Measurements from ENCODE around the gene TRA2B. TPM values are rescaled to one million over a fixed set of nuclear protein-coding genes. Genes with fewer than 3 reads are reported as not detected.
A peak's percentile ranks its signal among the peaks of the same experiment; 100 is the strongest.

The TRA2B gene
- total RNA-seq, 2 experiments from 2014 or later: 549 to 585 TPM

DNA sequence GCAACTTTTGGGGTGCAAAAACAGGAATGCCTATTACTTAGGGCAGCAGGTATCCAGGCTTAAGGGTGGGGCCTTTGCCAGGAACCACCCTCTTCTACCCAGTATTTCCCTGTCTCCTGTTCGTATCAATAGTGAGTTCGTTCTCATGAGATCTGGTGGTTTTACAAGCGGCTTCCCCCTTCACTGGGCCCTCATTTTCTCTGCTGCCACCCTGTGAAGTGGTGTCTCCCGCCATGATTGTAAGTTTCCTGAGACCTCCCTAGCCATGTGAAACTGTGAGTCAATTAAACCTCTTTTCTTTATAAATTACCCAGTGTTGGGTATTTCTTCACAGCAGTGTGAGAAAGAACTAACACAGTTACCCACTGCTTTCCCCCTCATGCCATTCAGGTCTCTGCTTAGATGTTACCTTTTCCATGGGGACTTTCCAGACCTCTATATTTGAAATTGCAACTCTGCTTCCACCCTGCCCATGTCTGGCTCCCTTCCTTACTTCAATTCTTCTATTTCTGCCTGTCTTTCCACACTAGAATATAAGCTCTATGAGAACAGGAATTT is 23.9 kb upstream of the TRA2B start:
- no peak overlapping the region for H3K4me3 ChIP-seq (ENCODE audit: low read length)
- Mint-ChIP-seq H3K4me1 (ENCODE audit: low read depth) (no peaks in the 10 kb centered on the region), H3K36me3 (ENCODE audit: low read depth) (no peaks in the 10 kb centered on the region), H3K27ac (no peak overlapping the region), H3K4me3 (no peak overlapping the region), H3K27me3 (no peaks in the 10 kb centered on the region), H3K9me3 (peaks cover 2% of the 10 kb centered on the region)
- H3K27me3 ChIP-seq (ENCODE audit: control insufficient read depth in 1 of 2, insufficient read depth in 2 of 2, low read length in 2 of 2): no peaks in the 10 kb centered on the region
- peaks cover 13% of the 10 kb centered on the region for H3K4me1 ChIP-seq (ENCODE audit: insufficient read depth, low read length)
- DNase-seq: no peak
- no peak for ATAC-seq (ENCODE audit: poor library complexity)
- no peak for TF ChIP-seq CTCF (IDR thresholded peaks at IDR 0.05)
- POLR2A ChIA-PET: interaction anchor here (1.0 to 1.6 kb wide), 2 partner anchors 18 to 24 kb away, joined by 3 read pairs; partner anchors contain the start of gene TRA2B
- no peak overlapping the region for H3K27ac ChIP-seq (ENCODE audit: low read depth in 1 of 2, low read length in 2 of 2)
- intact Hi-C loops (cut with DNase I, micrococcal nuclease): no loop called here
- no peaks in the 10 kb centered on the region for H3K9me3 ChIP-seq (ENCODE audit: control insufficient read depth in 1 of 2, insufficient read depth in 1 of 2, low read length in 2 of 2)
- H3K36me3 ChIP-seq (ENCODE audit: insufficient read depth, low read length): no peaks in the 10 kb centered on the region
- CTCF ChIA-PET: no interaction called here

DNA sequence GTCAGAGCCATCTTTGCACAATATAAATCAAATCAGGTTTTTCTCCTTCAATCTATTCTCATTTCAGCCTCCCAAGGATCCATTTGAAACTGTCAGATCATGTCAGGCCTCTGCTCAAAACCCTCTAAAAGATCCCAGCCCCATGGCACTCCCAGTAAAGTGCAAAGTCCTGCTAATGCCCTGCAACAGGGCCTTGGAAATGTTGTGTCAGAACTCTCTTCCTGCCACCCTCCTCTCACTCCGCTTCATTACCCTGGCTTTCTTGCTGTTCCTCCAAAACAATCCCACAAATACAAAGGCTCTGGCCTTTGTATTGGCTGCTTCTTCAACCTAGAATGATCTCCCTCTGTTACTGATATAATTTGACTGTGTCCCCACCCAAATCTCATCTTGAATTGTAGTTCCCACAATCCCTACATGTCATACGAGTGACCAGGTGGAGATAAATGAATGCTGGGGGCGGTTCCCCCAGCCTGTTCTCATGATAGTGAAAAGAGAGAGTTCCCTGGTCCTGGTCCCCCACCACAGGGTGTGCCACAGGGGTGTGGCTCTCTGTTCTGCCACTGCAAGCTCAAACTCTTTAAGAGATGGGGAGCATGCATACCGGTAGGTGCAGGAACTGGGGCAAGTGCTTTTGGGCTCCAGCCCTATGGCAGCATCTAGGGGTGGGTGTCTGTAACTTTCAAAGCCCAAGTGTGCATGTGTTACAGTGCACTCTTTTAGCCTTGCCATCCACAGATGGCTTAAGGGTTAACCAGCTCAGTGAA is 22.9 kb upstream of the TRA2B start:
- Histone ChIP-seq H3K36me3 (ENCODE audit: insufficient read depth, low read length) (no peaks in the 10 kb centered on the region), H3K4me1 (ENCODE audit: insufficient read depth, low read length) (peaks cover 13% of the 10 kb centered on the region), H3K27me3 (ENCODE audit: control insufficient read depth in 1 of 2, insufficient read depth in 2 of 2, low read length in 2 of 2) (no peaks in the 10 kb centered on the region), H3K4me3 (ENCODE audit: low read length) (no peak overlapping the region), H3K9me3 (ENCODE audit: control insufficient read depth in 1 of 2, insufficient read depth in 1 of 2, low read length in 2 of 2) (no peaks in the 10 kb centered on the region), H3K27ac (ENCODE audit: low read depth in 1 of 2, low read length in 2 of 2) (no peak overlapping the region)
- Mint-ChIP-seq H3K4me1 (ENCODE audit: low read depth) (no peaks in the 10 kb centered on the region), H3K36me3 (ENCODE audit: low read depth) (no peaks in the 10 kb centered on the region), H3K27me3 (no peaks in the 10 kb centered on the region), H3K9me3 (peaks cover 2% of the 10 kb centered on the region), H3K4me3 (no peak overlapping the region), H3K27ac (no peak overlapping the region)
- TF ChIP-seq CTCF (IDR thresholded peaks at IDR 0.05): no peak
- ATAC-seq (ENCODE audit: poor library complexity): no peak
- intact Hi-C loops (cut with DNase I, micrococcal nuclease): no loop called here
- DNase-seq: no peak
- CTCF ChIA-PET: interaction anchor here (0.9 kb wide), 1 partner anchor 18 kb away, joined by 3 read pairs; no protein-coding TSS in a partner anchor
- POLR2A ChIA-PET: interaction anchor here (1.2 to 2.0 kb wide), 4 partner anchors 18 to 610 kb away, joined by 5 to 23 read pairs (median 8); partner anchors contain the start of genes DNAJB11 and TRA2B

- H3K4me1 ChIP-seq (ENCODE audit: insufficient read depth, low read length): peaks cover 13% of the 10 kb centered on the region
- H3K4me3 ChIP-seq (ENCODE audit: low read length): no peak overlapping the region
- no peaks in the 10 kb centered on the region for H3K27me3 ChIP-seq (ENCODE audit: control insufficient read depth in 1 of 2, insufficient read depth in 2 of 2, low read length in 2 of 2)
- H3K36me3 ChIP-seq (ENCODE audit: insufficient read depth, low read length): no peaks in the 10 kb centered on the region
- DNase-seq (peak in 3 of 14 experiments; percentile 13 to 43 (median 35)), ATAC-seq (ENCODE audit: poor library complexity) (peak; percentile 78)
- intact Hi-C loops (cut with DNase I, micrococcal nuclease): no loop called here
- H3K27ac ChIP-seq (ENCODE audit: low read depth in 1 of 2, low read length in 2 of 2): no peak overlapping the region
- no peak overlapping the region for H3K27ac Mint-ChIP-seq
- no peak for TF ChIP-seq CTCF (IDR thresholded peaks at IDR 0.05)
- ChIA-PET CTCF (interaction anchor here (0.6 to 0.9 kb wide), 3 partner anchors 17 to 1127 kb away, joined by 3 read pairs; no protein-coding TSS in a partner anchor), POLR2A (interaction anchor here (1.2 to 2.0 kb wide), 4 partner anchors 17 to 611 kb away, joined by 5 to 23 read pairs (median 8); partner anchors contain the start of genes DNAJB11 and TRA2B)
- H3K9me3 Mint-ChIP-seq: no peaks in the 10 kb centered on the region
- no peaks in the 10 kb centered on the region for H3K36me3 Mint-ChIP-seq (ENCODE audit: low read depth)
- no peaks in the 10 kb centered on the region for H3K4me1 Mint-ChIP-seq (ENCODE audit: low read depth)
- H3K9me3 ChIP-seq (ENCODE audit: control insufficient read depth in 1 of 2, insufficient read depth in 1 of 2, low read length in 2 of 2): no peaks in the 10 kb centered on the region
- peak overlapping the region; percentile 50 for H3K4me3 Mint-ChIP-seq
- peaks cover 5% of the 10 kb centered on the region for H3K27me3 Mint-ChIP-seq
These were observed 22.1 kb upstream of the TRA2B start for GRCh38 chr3:185959609-185960521.
